ENCODE data around the gene SAMHD1. TPM values are rescaled to one million over a fixed set of nuclear protein-coding genes. Genes with fewer than 3 reads are reported as not detected.
"Not testable (repeated sequence)": the region's sequence is repeated elsewhere in the genome, so short reads cannot be mapped to it uniquely, and the experiment has no call there.

Gene SAMHD1
- total RNA-seq, 2 donors from 2014 or later: 25.2 to 42.8 TPM

- intact Hi-C loops (cut with DNase I, micrococcal nuclease): no loop called here
- ATAC-seq: peak; percentile 88
- DNase-seq: no peak
Observed at GRCh38 chr20:36881888-36882287, 69.6 kb downstream of the SAMHD1 start.

GRCh38 chr20:36881331-36881730, 70.2 kb downstream of the SAMHD1 start:
- ATAC-seq (no peak), DNase-seq (no peak)
- intact Hi-C loops (cut with DNase I, micrococcal nuclease): no loop called here

- ATAC-seq (no peak), DNase-seq (no peak)
- intact Hi-C loops (cut with DNase I, micrococcal nuclease): no loop called here
Observed at GRCh38 chr20:36880741-36881250, 70.7 kb downstream of the SAMHD1 start.

GRCh38 chr20:36878941-36879340, 72.6 kb downstream of the SAMHD1 start:
- ATAC-seq: no peak
- intact Hi-C loops (cut with DNase I, micrococcal nuclease): no loop called here
- DNase-seq: no peak

- intact Hi-C loops (cut with DNase I, micrococcal nuclease): no loop called here
- peak; percentile 8 for ATAC-seq
- no peak for DNase-seq
Observed at GRCh38 chr20:36876473-36876833, 75.1 kb downstream of the SAMHD1 start.

- ATAC-seq: peak; percentile 97
- intact Hi-C loops (cut with DNase I, micrococcal nuclease): no loop called here
- peak; percentile 87 to 93 for DNase-seq
Observed at GRCh38 chr20:36875702-36876472, 75.6 kb downstream of the SAMHD1 start, which contains the start of gene TLDC2. Gene TLDC2, plus strand, starts transcription at chr20:36876138. Its CDS starts 37 bp downstream, at chr20:36876175.

- intact Hi-C loops (cut with DNase I, micrococcal nuclease); DNase-seq: not testable (repeated sequence)
- peak; percentile 11 for ATAC-seq
Observed at GRCh38 chr20:36875093-36875492, 76.4 kb downstream of the SAMHD1 start.

- intact Hi-C loops (cut with DNase I, micrococcal nuclease): no loop called here
- ATAC-seq (peak; percentile 28), DNase-seq (no peak)
Observed at GRCh38 chr20:36873498-36874189, 77.9 kb downstream of the SAMHD1 start.

GRCh38 chr20:36872852-36873251, 78.7 kb downstream of the SAMHD1 start:
- intact Hi-C loops (cut with DNase I, micrococcal nuclease): no loop called here
- ATAC-seq: no peak
- DNase-seq: peak in 1 of 2 donors; percentile 42

- intact Hi-C loops (cut with DNase I, micrococcal nuclease): no loop called here
- DNase-seq: no peak
- no peak for ATAC-seq
Observed at GRCh38 chr20:36871640-36872570, 79.6 kb downstream of the SAMHD1 start.

- intact Hi-C loops (cut with DNase I, micrococcal nuclease): no loop called here
- no peak for ATAC-seq
- DNase-seq: no peak
Observed at GRCh38 chr20:36866681-36867495, 84.6 kb downstream of the SAMHD1 start.

- ATAC-seq (no peak), DNase-seq (no peak)
- intact Hi-C loops (cut with DNase I, micrococcal nuclease): no loop called here
Observed at GRCh38 chr20:36866164-36866563, 85.3 kb downstream of the SAMHD1 start.

GRCh38 chr20:36865861-36866149, 85.7 kb downstream of the SAMHD1 start:
- intact Hi-C loops (cut with DNase I, micrococcal nuclease): no loop called here
- no peak for ATAC-seq
- no peak for DNase-seq

GRCh38 chr20:36865076-36865860, 86.2 kb downstream of the SAMHD1 start:
- intact Hi-C loops (cut with DNase I, micrococcal nuclease): no loop called here
- no peak for DNase-seq
- no peak for ATAC-seq

GRCh38 chr20:36862857-36863668, 88.4 kb downstream of the SAMHD1 start:
- ATAC-seq (peak; percentile 0), DNase-seq (peak in 1 of 2 donors; percentile 41)
- intact Hi-C loops (cut with DNase I, micrococcal nuclease): no loop called here

- intact Hi-C loops (cut with DNase I, micrococcal nuclease): no loop called here
- DNase-seq (peak; percentile 80 to 86), ATAC-seq (peak; percentile 53)
Observed at GRCh38 chr20:36861875-36862801, 89.4 kb downstream of the SAMHD1 start.
